ENCODE results near the gene PRDM7.

- TF ChIP-seq NFRKB (IDR thresholded peaks at IDR 0.05), result no peak
- no peak for TF ChIP-seq FOXA1 (IDR thresholded peaks at IDR 0.05)
- no peak for TF ChIP-seq BHLHE40 (IDR thresholded peaks at IDR 0.05; ENCODE audit: borderline replicate concordance)
- TF ChIP-seq TARDBP (IDR thresholded peaks at IDR 0.05), result no peak
Observed at GRCh38 chr16:90081606-90081970, 4.5 kb upstream of the PRDM7 start.
